EL (cell line): ENCODE measurements around the gene PKM.

ENCODE experiments used
- DNase-seq: peaks from one replicate; pipeline ENCODE4 v3.0.0-alpha.2; 2016

The PKM gene

DNA sequence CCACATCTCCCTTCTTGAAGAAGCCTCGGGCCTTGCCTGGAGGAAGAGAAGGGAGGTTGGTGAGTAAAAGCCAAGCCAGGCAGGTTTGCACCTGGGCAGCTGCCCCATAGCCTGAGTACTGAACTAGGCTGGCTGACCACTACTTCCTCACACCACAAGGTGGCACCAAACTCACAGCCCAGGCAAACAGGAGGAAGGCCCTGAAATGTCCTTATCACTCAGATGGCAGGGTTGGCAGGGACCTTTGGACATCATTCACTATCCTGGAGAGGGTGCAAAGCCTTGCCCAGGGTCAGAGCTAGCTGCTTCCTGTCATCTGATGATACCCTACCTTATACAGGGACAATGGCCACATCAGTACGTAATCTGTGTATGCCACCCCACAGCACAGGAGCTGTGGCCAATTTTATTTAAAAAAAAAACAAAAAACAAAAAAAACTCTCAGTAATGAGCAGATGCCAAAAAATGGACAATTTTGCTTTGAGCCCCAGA is 31.2 kb downstream of the PKM start:
- peak; percentile 76 for DNase-seq

DNA sequence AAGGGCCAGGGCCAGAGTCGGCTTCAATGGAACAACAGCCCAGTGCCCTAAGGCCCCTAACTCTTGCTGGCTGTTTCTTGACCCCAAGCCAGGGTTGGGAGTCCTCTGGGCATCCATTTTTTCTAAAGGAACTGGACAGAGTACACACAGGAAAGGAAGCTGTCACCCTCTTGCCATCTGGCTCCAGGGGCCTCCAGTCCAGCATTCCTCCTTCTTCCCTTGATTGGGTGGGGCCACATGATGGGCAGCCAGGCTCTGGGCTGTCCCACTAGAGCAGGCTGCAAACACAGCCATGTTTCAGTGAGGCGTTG is 31.8 kb downstream of the PKM start:
- DNase-seq = no peak

DNA sequence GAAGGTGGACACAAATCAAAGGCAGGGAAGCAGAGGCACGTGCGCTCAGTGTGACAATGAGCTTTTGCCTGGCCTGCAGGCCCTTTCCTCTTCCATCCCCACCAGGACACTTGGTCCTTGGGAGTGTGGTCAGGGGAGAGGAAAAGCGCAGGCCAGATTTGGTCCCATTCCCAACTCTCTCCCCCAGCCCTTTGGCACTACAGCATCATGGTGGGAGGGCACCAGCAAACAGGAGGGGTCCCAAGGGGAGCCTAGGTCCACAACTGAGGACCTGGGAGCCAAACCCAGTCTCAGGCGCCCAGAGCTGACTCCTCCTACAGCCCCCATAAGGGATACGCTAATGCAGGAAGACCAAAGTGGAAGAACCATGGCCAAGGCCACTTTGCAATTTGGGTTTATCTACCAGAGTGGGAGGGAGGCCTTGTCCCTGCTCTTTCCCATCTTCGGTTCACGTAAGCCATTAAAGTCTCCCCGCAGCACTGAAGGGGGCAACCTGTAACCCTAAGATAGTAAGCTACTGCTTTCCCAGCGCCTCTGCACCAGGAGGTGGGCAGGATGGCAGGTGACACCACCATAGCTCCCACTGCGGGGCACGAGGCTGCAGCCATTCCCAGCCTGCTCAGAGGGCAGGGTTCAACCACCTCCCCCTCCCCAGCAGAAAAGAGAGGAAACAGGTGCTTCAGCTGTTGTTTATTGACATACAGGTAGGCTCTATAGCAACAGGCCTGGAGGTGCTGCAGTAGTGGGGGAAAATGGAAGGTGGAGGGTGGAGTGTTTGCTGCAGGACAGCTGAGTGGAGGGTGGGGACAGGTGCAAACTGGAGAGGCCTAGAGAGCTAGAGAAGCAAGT is 32.4 kb downstream of the PKM start:
- no peak for DNase-seq

DNA sequence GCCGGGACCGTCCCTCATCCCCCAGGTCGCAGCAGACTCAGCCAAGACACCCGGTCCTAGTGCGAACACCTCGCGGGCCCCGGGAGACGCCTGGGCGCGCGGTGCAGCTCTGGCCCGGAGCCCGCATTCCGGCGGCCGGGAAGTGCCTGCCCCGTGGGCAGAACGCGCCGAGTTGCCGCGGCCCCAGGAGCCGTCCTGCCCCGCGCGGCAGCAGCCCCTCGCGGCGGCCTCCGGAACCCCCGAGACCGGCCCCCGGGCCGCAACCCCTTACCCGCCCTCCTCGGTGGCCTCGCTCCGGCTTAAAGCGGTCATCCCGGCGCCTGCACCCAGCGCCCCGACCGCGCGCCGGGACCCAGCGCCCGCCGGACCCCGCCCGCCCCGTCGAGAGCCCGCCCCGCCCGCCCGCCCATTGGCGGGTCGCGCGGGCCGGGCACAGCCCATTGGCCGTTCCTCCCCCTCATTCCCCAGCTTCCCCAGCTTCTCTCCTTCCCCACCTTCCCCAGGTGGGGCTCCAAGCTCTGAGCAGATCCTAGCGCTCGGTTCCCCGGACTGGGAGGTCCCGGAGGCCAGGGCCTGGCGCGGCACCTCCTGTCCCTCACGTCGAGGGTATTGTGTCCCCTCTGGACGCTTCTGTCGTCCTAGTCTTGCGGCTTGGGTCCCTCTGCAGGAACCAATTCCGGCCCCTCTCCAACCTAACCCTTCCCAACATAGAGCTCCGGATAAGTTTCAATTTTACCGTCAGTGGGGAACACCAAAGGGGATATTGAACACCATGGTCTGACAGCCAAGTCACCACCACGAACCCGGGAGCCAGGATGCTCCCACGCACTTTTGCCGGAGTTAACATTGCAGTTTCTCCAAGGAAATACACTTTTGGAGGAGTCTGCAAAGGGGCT is 33.3 kb downstream of the PKM start, which contains the start of gene GRAMD2A:
Gene GRAMD2A (minus strand): TSS at position 328 of the 896 bp plus-strand sequence.
- DNase-seq = peak; percentile 58

DNA sequence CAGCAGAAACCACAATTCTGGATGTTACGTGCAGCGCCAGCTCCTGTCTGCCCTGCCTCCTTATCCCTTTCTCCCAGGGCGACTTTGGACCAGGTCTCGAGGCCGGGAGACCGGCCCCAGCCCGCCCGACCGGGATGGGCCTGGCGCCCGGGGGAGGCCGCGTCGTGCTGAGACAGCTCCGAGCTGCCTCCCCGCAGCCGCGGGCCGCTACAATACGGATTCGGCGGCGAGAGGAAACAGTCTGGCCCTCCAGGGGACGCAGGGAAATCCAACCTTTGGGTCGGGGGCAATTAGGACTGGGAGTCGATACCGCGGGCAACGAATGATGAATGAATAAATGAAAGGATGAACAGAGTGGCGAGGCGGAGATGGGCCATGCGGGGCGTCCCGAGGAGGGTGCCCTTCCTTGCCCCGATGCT is 33.9 kb downstream of the PKM start:
- no peak for DNase-seq

DNA sequence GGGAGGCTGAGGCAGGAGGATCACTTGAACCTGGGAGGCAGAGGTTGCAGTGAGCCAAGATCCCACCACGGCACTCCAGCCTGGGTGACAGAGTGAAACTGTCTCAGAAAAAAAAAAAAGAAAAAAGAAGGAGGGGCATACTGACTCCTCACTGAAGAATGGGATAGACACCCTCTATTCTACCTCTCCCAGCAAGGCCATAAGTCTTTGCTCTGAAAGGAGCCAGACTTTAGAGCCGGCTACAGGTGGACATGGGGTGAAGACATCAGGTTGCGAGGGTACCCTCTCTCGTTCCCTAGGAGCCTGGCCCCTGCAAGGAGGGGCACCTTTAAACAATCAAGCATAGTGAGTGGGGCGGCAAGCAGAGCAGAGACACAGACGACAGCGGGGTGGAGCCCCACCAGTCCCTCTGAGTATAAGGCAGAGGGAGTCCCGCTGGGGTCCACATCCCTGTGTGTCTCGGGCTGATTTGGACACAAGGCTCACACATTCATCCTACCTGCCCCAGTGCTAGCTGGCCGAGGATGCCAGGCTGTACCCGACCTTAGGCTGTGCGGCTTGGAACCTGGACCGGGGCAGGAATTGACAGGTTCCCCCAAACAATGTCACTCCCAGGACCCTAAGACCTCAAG is 34.5 kb downstream of the PKM start:
- no peak for DNase-seq

DNA sequence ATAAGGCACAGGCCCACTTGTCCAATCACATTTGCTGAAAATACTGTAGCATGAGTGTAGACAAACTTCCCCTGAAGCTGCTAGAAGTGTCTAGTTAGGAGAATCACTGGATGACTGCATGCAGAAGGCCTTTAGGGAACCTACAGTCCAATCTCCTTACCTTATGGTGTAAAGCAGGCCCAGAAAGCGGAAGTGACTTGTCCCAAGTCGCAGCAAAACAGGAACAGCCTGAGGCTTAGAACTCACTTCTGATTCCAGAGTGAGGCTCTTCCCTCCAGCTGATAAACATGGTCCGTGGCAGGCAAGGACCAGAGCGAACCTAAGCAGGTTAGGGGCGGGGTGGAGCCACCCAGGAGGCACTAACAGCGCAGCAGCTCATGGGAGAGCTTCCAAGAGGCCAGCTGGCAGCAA is 35.9 kb downstream of the PKM start:
- DNase-seq = no peak

DNA sequence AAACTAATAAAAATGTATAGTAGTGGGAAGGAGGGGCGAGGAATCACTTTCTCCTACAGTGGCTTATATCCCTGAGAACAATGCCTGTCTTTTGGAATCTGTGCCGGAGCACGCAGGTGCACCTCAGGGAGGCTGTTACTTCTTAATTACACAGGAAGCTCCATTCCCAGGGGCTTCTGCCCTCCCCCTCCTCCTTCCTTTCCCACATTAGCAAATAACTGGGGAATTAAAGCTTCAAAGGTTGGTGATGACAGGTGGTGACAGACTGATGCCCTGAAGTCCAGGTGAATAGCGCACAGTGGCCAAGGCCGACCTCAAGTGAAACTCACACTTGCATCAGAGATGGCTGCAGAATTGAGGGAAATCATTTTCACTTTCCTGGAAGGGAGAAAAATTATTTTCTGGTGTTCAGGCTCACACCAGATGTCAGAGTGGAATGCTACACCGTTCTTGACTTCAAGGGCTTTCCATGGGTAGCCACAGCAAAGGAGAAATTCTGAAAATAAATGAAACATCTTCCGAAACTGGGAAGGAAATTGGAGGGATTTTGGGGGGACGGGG is 37.1 kb downstream of the PKM start:
- DNase-seq = no peak

DNA sequence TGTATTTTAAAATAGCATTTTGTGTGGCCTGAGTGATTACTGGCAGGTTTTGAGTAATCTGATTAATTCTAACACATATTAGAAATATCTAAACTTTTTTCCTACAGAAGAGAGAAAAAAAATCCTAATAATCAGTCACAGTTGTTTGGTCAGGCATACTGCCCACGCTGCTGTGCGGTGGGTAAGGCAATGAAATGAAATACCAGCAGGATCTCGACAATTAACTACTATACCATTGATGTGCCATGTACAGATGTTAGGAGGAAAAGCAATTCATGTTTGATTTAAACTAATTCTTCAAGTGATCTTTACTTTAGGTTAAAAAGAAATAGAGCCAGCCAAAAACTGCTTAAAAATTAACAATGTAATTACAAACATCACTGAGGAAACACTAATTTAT is 38.6 kb downstream of the PKM start:
- DNase-seq = no peak

DNA sequence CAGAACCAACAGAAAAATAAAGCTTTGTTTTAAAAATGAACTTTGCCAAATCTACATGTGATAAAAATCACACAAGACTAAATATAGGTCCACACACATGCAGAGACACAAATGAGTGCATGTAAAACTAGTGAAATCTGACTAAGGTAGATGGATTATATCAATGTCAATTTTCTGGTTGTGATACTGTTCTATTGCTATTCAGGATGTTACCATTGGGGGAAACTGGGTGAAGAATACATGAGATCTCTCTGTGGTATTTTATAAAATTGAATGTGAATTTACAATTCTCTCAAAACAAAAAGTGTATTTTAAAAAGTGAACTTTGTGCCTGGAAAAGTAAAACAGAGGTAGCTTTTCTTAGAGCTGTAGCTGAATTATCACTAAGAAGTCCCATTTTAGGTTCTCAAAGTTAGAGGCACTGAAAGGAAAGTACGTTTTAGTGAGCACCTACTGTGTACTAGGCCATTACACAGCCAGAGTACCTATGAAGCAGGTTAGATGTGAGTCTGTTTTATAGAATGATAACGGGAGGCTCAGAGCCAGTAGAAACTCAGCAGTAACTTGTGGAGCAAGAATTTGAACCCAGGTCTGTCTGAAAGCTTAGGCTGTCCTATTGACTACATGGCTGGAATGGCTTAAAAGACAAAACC is 41.6 kb downstream of the PKM start:
- no peak for DNase-seq

DNA sequence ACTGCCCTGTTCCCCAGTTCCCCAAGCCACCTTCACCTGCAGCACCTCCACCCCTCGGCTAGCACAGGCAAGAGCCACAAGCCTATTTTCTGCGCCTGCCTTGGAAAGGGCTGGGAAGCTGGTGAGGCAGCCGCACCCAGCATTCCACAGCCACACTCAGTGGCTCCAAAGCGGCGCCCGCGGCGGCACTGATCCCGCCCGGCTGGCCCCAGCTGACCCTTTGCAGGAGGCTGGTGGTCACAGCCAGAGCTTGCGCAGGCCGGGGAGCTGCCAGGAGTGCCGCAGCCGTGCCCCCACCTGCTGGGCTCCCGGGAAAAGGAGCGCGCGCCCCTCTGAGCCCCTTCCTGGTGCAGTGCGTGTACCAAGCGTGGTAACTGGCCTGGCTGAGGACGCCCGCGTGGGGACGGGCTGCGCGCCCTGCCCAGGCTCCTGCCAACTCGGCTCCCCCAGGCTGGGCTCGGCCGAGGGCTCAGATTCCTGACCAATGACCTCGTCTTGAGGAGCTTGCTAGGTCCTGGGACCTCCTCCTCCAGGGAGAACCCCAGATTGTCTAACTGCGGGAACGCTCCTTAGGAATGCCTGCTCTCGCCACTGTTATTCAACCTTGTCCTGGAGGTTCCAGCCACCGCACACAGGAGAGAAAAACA is 46.7 kb downstream of the PKM start:
- DNase-seq = peak; percentile 70

DNA sequence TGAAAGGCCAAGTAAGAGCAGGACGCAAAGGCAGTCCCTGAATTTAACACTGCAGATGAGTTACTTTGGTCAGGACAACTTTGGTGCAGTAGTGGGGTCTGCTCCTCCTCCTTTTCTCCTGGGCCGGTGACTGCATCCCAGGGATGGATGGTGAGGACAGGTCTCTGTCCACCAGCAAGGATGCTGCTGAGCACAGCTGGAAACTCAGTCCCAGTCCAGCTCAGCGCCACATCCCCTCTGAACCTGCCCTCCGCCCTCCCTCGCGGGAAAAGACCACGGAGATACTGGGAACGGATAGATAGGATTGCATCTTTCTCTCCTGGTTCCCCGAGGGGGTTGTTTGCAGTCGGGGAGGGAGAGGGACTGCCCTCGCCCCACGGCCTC is 47.2 kb downstream of the PKM start:
- no peak for DNase-seq

DNA sequence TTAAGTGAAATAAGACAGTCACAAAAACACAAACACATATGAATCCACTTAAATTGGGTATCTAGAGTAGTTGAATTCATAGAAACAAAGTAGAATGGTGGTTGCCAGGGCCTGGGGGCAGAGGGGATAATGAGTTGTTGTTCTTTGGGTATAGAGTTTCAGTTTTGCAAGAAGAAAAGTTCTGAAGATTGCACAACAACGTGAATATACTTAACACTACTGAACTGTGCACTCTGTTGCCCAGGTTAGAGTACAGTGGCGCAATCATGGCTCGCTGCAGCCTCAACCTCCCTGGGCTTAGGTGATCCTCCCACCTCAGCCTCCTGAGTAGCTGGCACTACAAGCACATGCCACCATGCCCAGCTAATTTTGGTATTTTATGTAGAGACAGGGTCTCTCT is 48.3 kb downstream of the PKM start:
- DNase-seq = no peak

DNA sequence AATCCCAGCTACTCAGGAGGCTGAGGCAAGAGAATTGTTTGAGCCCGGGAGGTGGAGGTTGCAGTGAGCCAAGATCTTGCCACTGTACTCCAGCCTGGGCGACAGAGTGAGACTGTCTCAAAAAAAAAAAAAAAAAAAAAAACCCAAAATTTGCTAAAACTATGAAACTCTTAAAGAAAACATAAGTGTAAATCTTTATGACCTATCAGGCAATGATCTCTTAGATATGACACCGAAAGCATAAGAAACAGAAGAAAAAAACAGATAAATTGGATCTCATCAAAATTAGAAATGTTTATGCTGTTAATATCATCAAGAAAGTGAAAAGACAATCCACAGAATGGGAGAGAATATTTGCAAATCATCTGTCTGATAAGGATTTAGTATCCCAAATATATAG is 48.7 kb downstream of the PKM start:
- no peak for DNase-seq

DNA sequence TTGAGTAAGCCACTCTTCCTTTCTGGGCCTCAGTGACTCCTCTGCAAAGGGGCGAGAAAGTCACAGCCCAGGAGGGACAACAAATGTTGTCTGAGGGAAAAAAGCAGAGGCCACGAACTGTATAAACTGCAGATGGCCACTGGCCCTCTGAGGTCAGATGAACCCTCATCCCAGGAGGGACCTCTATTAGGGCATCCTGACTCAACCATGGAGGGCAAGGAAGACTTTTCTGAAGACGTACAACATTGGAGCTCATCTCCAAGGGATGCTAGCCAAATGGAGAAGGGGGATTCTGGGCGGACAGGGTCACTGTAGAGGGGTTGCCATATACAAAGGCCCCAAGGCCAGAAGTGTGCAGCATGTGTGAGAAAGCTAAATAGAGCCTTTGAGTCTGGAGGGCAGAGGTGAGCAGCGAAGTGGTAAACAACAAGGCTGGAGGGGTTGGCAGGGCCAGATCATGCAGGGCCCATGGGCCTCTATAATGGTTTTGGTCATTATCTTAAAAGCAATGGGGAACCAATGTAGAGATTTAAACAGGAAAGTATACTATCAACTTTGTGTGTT is 50.1 kb downstream of the PKM start:
- DNase-seq = no peak

DNA sequence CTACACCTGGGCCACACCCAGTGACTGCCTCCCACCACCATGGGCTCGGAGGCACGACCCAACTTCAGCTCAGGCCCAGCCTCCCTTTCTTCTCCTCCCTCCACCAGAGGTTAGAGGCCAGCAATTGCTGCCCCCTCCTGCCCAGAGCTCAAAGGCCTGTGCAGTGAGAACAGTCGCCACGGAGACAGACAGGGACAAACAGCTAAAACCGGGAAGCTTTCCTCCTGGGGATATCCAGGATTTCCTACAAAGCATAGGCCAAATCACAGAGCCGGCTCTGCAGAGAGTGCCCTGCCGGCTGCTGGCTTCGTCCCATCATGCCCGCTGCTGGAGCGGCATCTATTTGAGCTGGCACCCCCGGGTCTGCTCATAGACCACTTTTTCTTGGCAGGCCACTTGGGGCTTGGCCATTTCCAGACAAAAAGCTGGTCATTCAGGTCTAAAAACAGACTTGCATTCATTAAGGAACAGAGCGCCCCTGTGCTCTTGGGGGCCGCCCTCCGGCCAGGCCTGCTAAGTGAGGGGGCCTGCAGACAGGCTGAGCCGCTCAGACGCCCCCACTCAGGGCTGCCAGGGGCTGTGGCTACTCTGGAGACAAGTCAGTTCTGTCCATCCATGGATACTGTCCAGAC is 50.9 kb downstream of the PKM start:
- DNase-seq = no peak

DNA sequence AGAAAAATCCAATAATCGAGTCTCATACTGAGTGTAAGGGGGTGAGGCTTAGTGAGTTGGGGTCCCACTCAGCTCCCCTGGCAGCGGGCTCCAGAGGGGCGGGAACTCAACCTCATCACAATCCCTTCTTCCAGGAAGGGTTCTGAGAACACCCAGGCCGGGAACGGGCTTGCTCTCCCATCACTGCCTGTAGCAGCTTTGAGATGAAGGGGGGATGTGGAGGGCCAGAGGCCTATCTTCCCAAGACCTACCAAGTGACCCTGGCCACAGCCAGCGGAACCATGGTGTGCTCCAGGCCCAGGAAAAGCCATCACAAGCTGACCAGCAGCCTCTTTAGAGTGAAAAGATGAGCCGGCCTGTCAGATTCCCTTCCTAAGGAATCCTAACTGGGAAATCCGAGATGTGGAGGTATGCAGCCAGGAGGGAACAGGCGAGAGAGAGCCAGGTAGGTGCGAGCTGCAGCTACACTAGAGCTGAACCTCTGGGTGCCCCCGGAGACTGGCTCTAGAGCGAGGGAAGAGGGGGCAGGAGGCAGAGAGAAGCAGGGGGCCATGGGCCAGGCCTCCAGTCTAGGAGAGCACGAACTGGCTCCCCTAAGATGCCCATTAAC is 51.9 kb downstream of the PKM start:
- no peak for DNase-seq

DNA sequence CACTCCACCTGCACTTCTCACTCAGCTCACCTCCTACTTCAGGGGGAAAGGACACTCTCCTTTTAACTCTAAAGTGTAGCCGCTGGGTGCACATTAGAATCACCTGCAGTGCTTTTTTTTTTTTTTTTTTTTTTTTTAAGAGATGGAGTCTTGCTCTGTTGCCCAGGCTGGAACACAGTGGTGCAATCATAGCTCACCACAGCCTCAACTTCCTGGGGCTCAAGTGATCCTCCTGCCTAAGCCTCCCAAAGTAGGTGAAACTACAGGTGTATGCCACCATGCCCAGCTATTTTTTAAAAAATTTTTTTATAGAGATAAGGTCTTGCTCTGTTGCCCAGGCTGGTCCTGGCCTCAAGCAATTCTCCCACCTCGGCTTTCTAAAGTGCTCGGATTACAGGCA is 54.2 kb downstream of the PKM start:
- DNase-seq = no peak

DNA sequence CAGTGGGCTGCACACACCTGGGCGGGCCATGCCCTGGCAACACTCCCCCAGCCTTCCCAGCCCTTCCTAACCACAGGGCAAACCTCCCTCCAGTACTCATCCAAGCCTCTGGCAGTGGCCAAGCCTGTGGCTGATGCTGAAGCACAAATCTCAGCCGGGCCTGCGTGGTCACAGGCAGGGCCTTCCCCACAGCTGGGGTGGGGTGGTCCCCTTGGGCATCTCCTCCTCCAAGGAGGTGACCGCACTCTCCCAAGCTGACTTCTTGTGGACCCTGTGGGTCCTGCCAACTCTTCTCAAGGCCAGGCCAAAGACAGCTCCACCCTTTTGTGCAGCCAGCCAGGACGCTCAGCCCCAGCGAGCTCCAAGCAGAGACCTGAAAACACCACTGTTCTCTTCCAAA is 54.8 kb downstream of the PKM start:
- DNase-seq = no peak

DNA sequence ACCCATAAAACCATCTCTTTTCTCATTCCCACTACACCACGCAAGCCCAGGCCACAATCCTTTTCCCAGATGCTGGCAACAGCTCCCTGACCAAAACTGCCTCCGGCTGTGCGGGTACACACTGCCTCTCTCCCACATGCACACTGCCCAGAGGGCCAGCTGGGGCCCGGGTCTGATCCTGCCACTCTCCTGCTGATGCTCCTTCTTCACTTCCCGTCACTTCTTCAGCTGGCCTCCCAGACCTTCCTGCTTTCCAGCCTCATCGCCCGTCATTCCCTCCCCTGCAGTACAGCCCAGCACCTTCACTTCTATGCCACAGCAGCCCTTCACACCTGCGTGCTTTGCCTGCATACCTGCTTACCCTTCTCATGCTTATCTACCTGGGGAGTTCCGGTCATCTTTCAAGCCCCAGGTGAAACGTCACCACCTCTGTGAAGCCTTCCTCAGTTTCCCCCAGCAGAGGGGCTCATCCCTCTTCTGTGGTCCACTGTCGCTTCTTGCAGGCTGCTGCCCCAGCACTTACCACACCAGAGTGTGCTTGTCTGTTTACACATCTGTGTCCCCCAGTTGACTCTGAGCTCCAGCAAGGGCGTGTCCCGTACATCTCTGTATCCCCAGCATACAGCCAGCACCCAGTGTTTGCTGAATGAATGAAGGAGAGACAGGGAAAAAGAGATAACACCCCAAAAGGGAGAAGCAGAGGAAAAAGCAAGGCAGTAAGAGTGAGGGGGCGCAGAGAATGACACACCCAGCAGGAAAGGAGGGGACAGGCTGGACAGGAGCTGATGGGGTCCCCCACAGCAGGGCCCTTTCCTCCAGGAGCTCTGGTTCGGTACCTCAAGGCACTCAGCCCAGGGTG is 55.6 kb downstream of the PKM start:
- no peak for DNase-seq
